Transverse colon (tissue), 4 donors: Measurements from ENCODE around the gene IPO11.

ENCODE experiments used
- EP300 ChIP-seq: sonication (generic); formaldehyde crosslinking; IDR thresholded peaks from one replicate; pipeline ENCODE4 v1.6.1; 2017; ENCODE audit warnings: antibody characterized with exemption, low read depth
- POLR2A ChIP-seq: fragments of 450-650 bp; IDR thresholded peaks from one replicate; pipeline ENCODE4 v1.6.1; 2016; ENCODE audit warnings: antibody characterized with exemption, mild to moderate bottlenecking, moderate library complexity
- POLR2AphosphoS5 ChIP-seq, 3 donors: sonication (generic); formaldehyde crosslinking; IDR thresholded peaks; one replicate each; pipeline ENCODE4 v1.6.1; 2016; ENCODE audit warnings: antibody characterized with exemption in 3 of 3
- TF ChIP-seq, protein P1 (sequence below), 5 experiments: fragments of 200-600 bp in 3 of 5; fragments of 450-650 bp in 2 of 5; sonication (generic) in 3 of 5; IDR thresholded peaks; 1 replicate in 2 of 5; 2 replicates in 3 of 5; pipeline ENCODE4 v1.5.1; 2016 to 2017; ENCODE audit warnings: antibody characterized with exemption in 5 of 5, inconsistent platforms in 3 of 5, mild to moderate bottlenecking in 2 of 5, moderate library complexity in 1 of 5

DNA sequence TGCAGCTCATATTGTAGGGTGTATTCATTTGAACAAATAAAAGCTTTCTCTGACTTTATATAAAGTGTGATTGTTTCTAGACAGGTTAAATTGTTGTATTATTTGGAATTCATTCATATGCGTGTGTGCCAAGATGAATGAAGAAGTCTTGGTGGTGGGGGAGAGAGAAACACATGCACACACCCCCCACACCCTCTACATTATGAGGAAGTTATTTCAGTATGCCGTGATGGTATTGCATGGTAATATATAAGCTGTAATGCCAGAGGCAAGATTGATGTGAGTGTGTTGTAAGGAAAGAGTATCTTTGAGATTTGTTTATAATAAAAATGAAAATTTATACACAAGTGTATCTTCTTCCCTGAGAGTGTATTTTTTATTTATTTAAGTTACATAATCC lies 71.0 kb downstream of the IPO11 start:
- TF ChIP-seq POLR2AphosphoS5 (IDR thresholded peaks at IDR 0.05) = no peak
- TF ChIP-seq, protein P1, sequence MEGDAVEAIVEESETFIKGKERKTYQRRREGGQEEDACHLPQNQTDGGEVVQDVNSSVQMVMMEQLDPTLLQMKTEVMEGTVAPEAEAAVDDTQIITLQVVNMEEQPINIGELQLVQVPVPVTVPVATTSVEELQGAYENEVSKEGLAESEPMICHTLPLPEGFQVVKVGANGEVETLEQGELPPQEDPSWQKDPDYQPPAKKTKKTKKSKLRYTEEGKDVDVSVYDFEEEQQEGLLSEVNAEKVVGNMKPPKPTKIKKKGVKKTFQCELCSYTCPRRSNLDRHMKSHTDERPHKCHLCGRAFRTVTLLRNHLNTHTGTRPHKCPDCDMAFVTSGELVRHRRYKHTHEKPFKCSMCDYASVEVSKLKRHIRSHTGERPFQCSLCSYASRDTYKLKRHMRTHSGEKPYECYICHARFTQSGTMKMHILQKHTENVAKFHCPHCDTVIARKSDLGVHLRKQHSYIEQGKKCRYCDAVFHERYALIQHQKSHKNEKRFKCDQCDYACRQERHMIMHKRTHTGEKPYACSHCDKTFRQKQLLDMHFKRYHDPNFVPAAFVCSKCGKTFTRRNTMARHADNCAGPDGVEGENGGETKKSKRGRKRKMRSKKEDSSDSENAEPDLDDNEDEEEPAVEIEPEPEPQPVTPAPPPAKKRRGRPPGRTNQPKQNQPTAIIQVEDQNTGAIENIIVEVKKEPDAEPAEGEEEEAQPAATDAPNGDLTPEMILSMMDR (IDR thresholded peaks at IDR 0.05) = no peak
- TF ChIP-seq POLR2A = no peak
- no peak for TF ChIP-seq EP300
